ENCODE results near the gene EPS15. TPM values are rescaled to one million over a fixed set of nuclear protein-coding genes. Genes with fewer than 3 reads are reported as not detected.

The EPS15 gene
- total and polyA plus RNA-seq, 9 of the 15 experiments (the other 6 are each of a cell fraction or from before 2014, with no cell fraction given) = 23.1 to 69.0 (median 41.7) TPM

DNA sequence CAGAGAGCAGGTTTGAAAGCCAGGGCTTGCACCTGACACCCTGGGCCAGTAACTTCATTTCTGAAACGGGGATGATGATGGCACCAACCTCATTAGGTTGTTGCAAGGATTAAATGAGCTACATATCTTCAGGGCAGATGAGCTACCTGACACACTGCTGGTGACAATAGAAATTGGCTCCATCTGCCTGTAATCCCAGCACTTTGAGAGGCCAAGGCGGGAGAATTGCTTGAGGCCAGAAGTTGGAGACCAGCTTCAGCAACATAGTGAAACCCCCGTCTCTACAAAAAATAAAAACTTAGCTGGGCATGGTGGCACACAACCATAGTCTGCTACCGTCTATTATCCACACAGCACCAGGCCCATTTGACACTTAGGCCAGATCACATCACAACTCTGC is 182.4 kb downstream of the EPS15 start (continued):
- no peak for TF ChIP-seq NFE2L1 (tag; IDR thresholded peaks at IDR 0.05; ENCODE audit: borderline replicate concordance, low read depth)

DNA sequence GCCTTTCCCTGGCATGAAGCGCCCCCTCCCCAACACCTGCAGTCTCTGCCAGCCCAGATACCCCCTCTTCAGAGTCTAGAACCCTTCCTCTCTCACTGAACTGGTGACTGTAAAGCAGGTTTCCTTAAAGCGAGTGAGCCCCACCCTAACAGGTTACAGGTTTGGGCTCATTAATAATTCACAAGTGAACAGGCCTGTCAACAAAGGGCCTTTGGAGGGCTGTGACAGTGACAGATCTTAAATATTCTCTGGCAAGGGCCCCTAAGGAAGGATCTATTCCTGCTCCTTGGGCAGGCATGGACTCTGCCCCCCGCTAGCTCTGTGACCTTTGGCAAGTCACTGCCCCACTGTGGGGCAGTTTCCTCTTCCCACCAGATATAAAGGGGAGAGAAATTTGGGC is 183.1 kb downstream of the EPS15 start:
- H4K20me1 ChIP-seq (replicated peaks; ENCODE audit: control insufficient read depth, insufficient read depth, low read length) = no peaks in the 10 kb centered on the region
- H2AFZ ChIP-seq (ENCODE audit: low read depth, low read length) = no peak overlapping the region
- H3K4me1 ChIP-seq (replicated peaks in 1 of 2; ENCODE audit: control insufficient read depth in 2 of 2, insufficient read depth in 2 of 2, low read length in 2 of 2) = peaks cover 15 to 16% of the 10 kb centered on the region in 2 experiments
- no peak overlapping the region for H3K9ac ChIP-seq (ENCODE audit: insufficient read depth in 1 of 2, low read depth in 2 of 2, low read length in 2 of 2)
- H3K4me3 ChIP-seq = no peak overlapping the region
- WGBS (ENCODE audit: insufficient coverage, low coverage, missing lambda C conversion rate) = 50% methylated on average over 3 of the region's 3 CpGs
- FAIRE-seq = no peak
- in situ Hi-C loops (cut with MboI) = no loop called here
- no TSS peak for BruUV-seq (replicated peaks)
- no peaks in the 10 kb centered on the region for H3K9me1 ChIP-seq (ENCODE audit: control insufficient read depth, insufficient read depth, low read length)
- TF ChIP-seq ZNF239 (CRISPR knock-in tag; IDR thresholded peaks at IDR 0.05) = no peak
- no peak for TF ChIP-seq CAMTA2 (CRISPR knock-in tag; conservative IDR thresholded peaks at IDR 0.05)
- no peak for TF ChIP-seq ZNF134 (CRISPR knock-in tag; conservative IDR thresholded peaks at IDR 0.05)
- TF ChIP-seq, protein P1, sequence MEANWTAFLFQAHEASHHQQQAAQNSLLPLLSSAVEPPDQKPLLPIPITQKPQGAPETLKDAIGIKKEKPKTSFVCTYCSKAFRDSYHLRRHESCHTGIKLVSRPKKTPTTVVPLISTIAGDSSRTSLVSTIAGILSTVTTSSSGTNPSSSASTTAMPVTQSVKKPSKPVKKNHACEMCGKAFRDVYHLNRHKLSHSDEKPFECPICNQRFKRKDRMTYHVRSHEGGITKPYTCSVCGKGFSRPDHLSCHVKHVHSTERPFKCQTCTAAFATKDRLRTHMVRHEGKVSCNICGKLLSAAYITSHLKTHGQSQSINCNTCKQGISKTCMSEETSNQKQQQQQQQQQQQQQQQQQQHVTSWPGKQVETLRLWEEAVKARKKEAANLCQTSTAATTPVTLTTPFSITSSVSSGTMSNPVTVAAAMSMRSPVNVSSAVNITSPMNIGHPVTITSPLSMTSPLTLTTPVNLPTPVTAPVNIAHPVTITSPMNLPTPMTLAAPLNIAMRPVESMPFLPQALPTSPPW (CRISPR knock-in tag; IDR thresholded peaks at IDR 0.05) = no peak
- TF ChIP-seq MEIS2 (IDR thresholded peaks at IDR 0.05; ENCODE audit: partially characterized antibody) = peak; percentile 35
- TF ChIP-seq THRAP3 (IDR thresholded peaks at IDR 0.05; ENCODE audit: borderline replicate concordance) = no peak
- H3K79me2 ChIP-seq (ENCODE audit: control insufficient read depth, insufficient read depth, low read length) = no peaks in the 10 kb centered on the region
- H3K27ac ChIP-seq (ENCODE audit: extremely low read depth, low read depth, low read length) = no peak overlapping the region
- ATAC-seq = no peak
- ChIA-PET CTCF (ENCODE audit: low intra/inter-chr PET ratio) (no interaction called here), POLR2A (interaction anchor here (1.3 to 1.6 kb wide), 2 partner anchors 9 to 11 kb away, joined by 3 to 6 read pairs; no protein-coding TSS in a partner anchor)
- no peak for DNase-seq (ENCODE audit: extremely low read depth in 1 of 4, low spot score in 3 of 4)
- intact Hi-C loops (cut with micrococcal nuclease) = no loop called here
- H3K27me3 ChIP-seq (ENCODE audit: control insufficient read depth in 2 of 2, insufficient read depth in 2 of 2, low read length in 2 of 2) = no peaks in the 10 kb centered on the region
- H3K4me2 ChIP-seq (ENCODE audit: insufficient read depth, low read length) = no peak overlapping the region
- H3K9me3 ChIP-seq (replicated peaks; ENCODE audit: control insufficient read depth, insufficient read depth, low read depth, low read length) = no peaks in the 10 kb centered on the region
- H3K36me3 ChIP-seq (ENCODE audit: control insufficient read depth, insufficient read depth, low read length) = no peaks in the 10 kb centered on the region

All from K562 (cell line).